ENCODE data around the gene SND1. TPM values are rescaled to one million over a fixed set of nuclear protein-coding genes. Genes with fewer than 3 reads are reported as not detected.
A peak's percentile ranks its signal among the peaks of the same experiment; 100 is the strongest.

SND1 gene
- total and polyA plus RNA-seq, 5 donors from 2014 or later = 84.4 to 121 (median 86.9) TPM

DNA sequence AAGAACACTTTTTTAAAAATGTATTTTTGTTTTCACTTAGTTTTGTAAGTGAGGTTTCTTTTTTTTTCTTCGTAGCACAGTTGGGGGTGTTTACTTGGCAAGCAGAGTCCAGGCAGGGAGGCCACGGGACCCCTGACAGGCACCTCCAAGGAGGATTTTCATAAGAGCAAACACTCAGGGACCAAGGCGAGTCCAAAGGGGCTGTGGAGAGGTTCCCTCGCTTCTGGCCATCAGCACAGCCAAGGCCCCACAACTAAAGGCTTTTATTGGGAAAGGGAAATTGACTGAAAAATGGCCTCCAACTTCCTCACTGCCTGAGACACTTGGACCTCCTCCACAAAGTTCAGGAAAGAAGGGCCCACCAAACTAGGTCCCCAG is 205.5 kb downstream of the SND1 start:
- Histone ChIP-seq H3K27ac (ENCODE audit: insufficient read depth, low read length, poor library complexity, severe bottlenecking) (no peak overlapping the region), H3K27me3 (ENCODE audit: control insufficient read depth, insufficient read depth, low read length) (no peaks in the 10 kb centered on the region), H3K4me3 (ENCODE audit: low read depth, low read length) (no peak overlapping the region), H3K9me3 (ENCODE audit: control insufficient read depth in 2 of 2, low read length in 2 of 2) (no peaks in the 10 kb centered on the region), H3K36me3 (ENCODE audit: control insufficient read depth, insufficient read depth, low read length) (no peaks in the 10 kb centered on the region), H3K4me1 (ENCODE audit: control insufficient read depth, insufficient read depth, low read length, poor library complexity, severe bottlenecking) (peaks cover 28% of the 10 kb centered on the region)
- H3K9me3 Mint-ChIP-seq = no peaks in the 10 kb centered on the region
- H3K27ac Mint-ChIP-seq = no peak overlapping the region
- no peak for DNase-seq
- no peak for ATAC-seq (ENCODE audit: low read depth in 2 of 2)
- peaks cover 25 to 59% (median 37%) of the 10 kb centered on the region in 4 donors for H3K4me1 Mint-ChIP-seq
- H3K4me3 Mint-ChIP-seq = no peak overlapping the region
- no peaks in the 10 kb centered on the region for H3K27me3 Mint-ChIP-seq
- H3K36me3 Mint-ChIP-seq = no peaks in the 10 kb centered on the region

GRCh38 chr7:127858091-127858914 is 206.3 kb downstream of the SND1 start:
- no peak overlapping the region for H3K27ac ChIP-seq (ENCODE audit: insufficient read depth, low read length, poor library complexity, severe bottlenecking)
- ATAC-seq (ENCODE audit: low read depth in 2 of 2) = no peak
- Mint-ChIP-seq H3K4me3 (peak overlapping the region in 2 of 4 donors; percentile 41 to 71), H3K27ac (no peak overlapping the region), H3K9me3 (no peaks in the 10 kb centered on the region), H3K27me3 (no peaks in the 10 kb centered on the region), H3K4me1 (peaks cover 23 to 56% (median 40%) of the 10 kb centered on the region in 4 donors), H3K36me3 (no peaks in the 10 kb centered on the region)
- no peaks in the 10 kb centered on the region for H3K27me3 ChIP-seq (ENCODE audit: control insufficient read depth, insufficient read depth, low read length)
- DNase-seq = no peak
- no peaks in the 10 kb centered on the region for H3K9me3 ChIP-seq (ENCODE audit: control insufficient read depth in 2 of 2, low read length in 2 of 2)
- peaks cover 2% of the 10 kb centered on the region for H3K36me3 ChIP-seq (ENCODE audit: control insufficient read depth, insufficient read depth, low read length)
- H3K4me1 ChIP-seq (ENCODE audit: control insufficient read depth, insufficient read depth, low read length, poor library complexity, severe bottlenecking) = peaks cover 28% of the 10 kb centered on the region
- H3K4me3 ChIP-seq (ENCODE audit: low read depth, low read length) = no peak overlapping the region

GRCh38 chr7:127858915-127859189 is 206.9 kb downstream of the SND1 start:
- peaks cover 23 to 54% (median 40%) of the 10 kb centered on the region in 4 donors for H3K4me1 Mint-ChIP-seq
- Histone ChIP-seq H3K36me3 (ENCODE audit: control insufficient read depth, insufficient read depth, low read length) (peaks cover 2% of the 10 kb centered on the region), H3K4me3 (ENCODE audit: low read depth, low read length) (no peak overlapping the region), H3K4me1 (ENCODE audit: control insufficient read depth, insufficient read depth, low read length, poor library complexity, severe bottlenecking) (peaks cover 28% of the 10 kb centered on the region), H3K9me3 (ENCODE audit: control insufficient read depth in 2 of 2, low read length in 2 of 2) (no peaks in the 10 kb centered on the region), H3K27ac (ENCODE audit: insufficient read depth, low read length, poor library complexity, severe bottlenecking) (no peak overlapping the region), H3K27me3 (ENCODE audit: control insufficient read depth, insufficient read depth, low read length) (no peaks in the 10 kb centered on the region)
- H3K27me3 Mint-ChIP-seq = no peaks in the 10 kb centered on the region
- H3K4me3 Mint-ChIP-seq = peak overlapping the region in 1 of 4 donors; percentile 44
- ATAC-seq (ENCODE audit: low read depth in 2 of 2) (no peak), DNase-seq (no peak)
- H3K9me3 Mint-ChIP-seq = no peaks in the 10 kb centered on the region
- no peak overlapping the region for H3K27ac Mint-ChIP-seq
- no peaks in the 10 kb centered on the region for H3K36me3 Mint-ChIP-seq

- no peak for ATAC-seq (ENCODE audit: low read depth in 2 of 2)
- Mint-ChIP-seq H3K27ac (no peak overlapping the region), H3K4me1 (peaks cover 23 to 55% (median 40%) of the 10 kb centered on the region in 4 donors), H3K9me3 (no peaks in the 10 kb centered on the region), H3K27me3 (no peaks in the 10 kb centered on the region), H3K4me3 (peak overlapping the region in 2 of 4 donors; percentile 2 to 44), H3K36me3 (peaks cover 2% of the 10 kb centered on the region)
- Histone ChIP-seq H3K27ac (ENCODE audit: insufficient read depth, low read length, poor library complexity, severe bottlenecking) (no peak overlapping the region), H3K4me3 (ENCODE audit: low read depth, low read length) (no peak overlapping the region), H3K4me1 (ENCODE audit: control insufficient read depth, insufficient read depth, low read length, poor library complexity, severe bottlenecking) (peaks cover 28% of the 10 kb centered on the region), H3K36me3 (ENCODE audit: control insufficient read depth, insufficient read depth, low read length) (peaks cover 2% of the 10 kb centered on the region), H3K27me3 (ENCODE audit: control insufficient read depth, insufficient read depth, low read length) (no peaks in the 10 kb centered on the region), H3K9me3 (ENCODE audit: control insufficient read depth in 2 of 2, low read length in 2 of 2) (no peaks in the 10 kb centered on the region)
- no peak for DNase-seq
Measured at GRCh38 chr7:127859330-127859729, 207.3 kb downstream of the SND1 start.

- no peak for ATAC-seq (ENCODE audit: low read depth in 2 of 2)
- H3K9me3 Mint-ChIP-seq = no peaks in the 10 kb centered on the region
- H3K4me1 Mint-ChIP-seq = peaks cover 14 to 49% (median 34%) of the 10 kb centered on the region in 4 donors
- peaks cover 2% of the 10 kb centered on the region for H3K36me3 ChIP-seq (ENCODE audit: control insufficient read depth, insufficient read depth, low read length)
- DNase-seq = no peak
- no peaks in the 10 kb centered on the region for H3K27me3 ChIP-seq (ENCODE audit: control insufficient read depth, insufficient read depth, low read length)
- no peaks in the 10 kb centered on the region for H3K9me3 ChIP-seq (ENCODE audit: control insufficient read depth in 2 of 2, low read length in 2 of 2)
- peaks cover 20% of the 10 kb centered on the region for H3K36me3 Mint-ChIP-seq
- H3K27me3 Mint-ChIP-seq = no peaks in the 10 kb centered on the region
- H3K27ac Mint-ChIP-seq = no peak overlapping the region
- H3K4me3 Mint-ChIP-seq = no peak overlapping the region
- H3K27ac ChIP-seq (ENCODE audit: insufficient read depth, low read length, poor library complexity, severe bottlenecking) = no peak overlapping the region
- H3K4me1 ChIP-seq (ENCODE audit: control insufficient read depth, insufficient read depth, low read length, poor library complexity, severe bottlenecking) = peaks cover 13% of the 10 kb centered on the region
- H3K4me3 ChIP-seq (ENCODE audit: low read depth, low read length) = no peak overlapping the region
Measured at GRCh38 chr7:127862525-127862924, 210.5 kb downstream of the SND1 start.

DNA sequence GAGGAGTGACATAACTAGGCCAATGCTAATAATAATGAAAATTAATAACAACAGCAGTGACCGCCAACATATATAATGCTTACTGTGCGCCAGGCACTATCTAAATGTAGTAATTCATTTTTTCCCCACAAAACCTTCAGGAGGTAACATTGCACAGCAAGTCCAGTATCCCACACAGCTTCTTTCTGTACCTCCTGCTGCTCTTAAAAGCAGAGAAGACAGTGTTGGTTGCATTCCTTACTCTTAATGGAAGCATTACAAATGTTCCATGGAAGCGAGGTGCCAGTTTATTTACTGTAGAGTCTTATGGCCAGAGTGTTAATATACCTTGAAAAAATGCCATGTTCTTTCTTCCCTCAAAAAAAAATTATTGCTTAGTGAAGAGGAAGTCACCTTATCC is 211.1 kb downstream of the SND1 start:
- peaks cover 8% of the 10 kb centered on the region for H3K4me1 ChIP-seq (ENCODE audit: control insufficient read depth, insufficient read depth, low read length, poor library complexity, severe bottlenecking)
- H3K27me3 ChIP-seq (ENCODE audit: control insufficient read depth, insufficient read depth, low read length) = no peaks in the 10 kb centered on the region
- H3K4me3 ChIP-seq (ENCODE audit: low read depth, low read length) = no peak overlapping the region
- DNase-seq = no peak
- H3K36me3 ChIP-seq (ENCODE audit: control insufficient read depth, insufficient read depth, low read length) = peaks cover 2% of the 10 kb centered on the region
- Mint-ChIP-seq H3K9me3 (no peaks in the 10 kb centered on the region), H3K4me1 (peaks cover 16 to 43% (median 33%) of the 10 kb centered on the region in 4 donors), H3K27ac (no peak overlapping the region), H3K36me3 (peaks cover 20% of the 10 kb centered on the region), H3K4me3 (no peak overlapping the region), H3K27me3 (no peaks in the 10 kb centered on the region)
- no peaks in the 10 kb centered on the region for H3K9me3 ChIP-seq (ENCODE audit: control insufficient read depth in 2 of 2, low read length in 2 of 2)
- ATAC-seq (ENCODE audit: low read depth in 2 of 2) = no peak
- H3K27ac ChIP-seq (ENCODE audit: insufficient read depth, low read length, poor library complexity, severe bottlenecking) = no peak overlapping the region

DNA sequence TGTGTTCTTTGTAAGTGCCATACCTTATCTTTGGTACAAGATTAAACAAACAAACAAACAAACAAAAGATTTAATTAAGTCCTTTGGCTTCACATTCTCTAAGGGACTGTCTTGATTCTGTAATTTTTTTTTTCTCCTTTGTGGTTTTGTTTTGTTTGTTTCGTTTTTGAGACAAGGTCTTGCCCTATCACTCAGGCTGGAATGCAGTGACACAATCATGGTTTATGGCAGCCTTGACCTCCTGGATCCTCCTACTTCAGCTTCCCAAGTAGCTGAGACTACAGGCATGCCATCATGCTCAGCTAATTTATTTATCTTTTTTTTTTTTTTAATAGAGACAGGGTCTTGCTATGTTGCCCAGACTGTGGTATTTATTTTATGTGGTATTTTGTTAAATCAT is 213.5 kb downstream of the SND1 start:
- peaks cover 29% of the 10 kb centered on the region for H3K36me3 Mint-ChIP-seq
- H3K9me3 ChIP-seq (ENCODE audit: control insufficient read depth in 2 of 2, low read length in 2 of 2) = no peaks in the 10 kb centered on the region
- H3K27me3 Mint-ChIP-seq = no peaks in the 10 kb centered on the region
- peaks cover 12 to 25% (median 21%) of the 10 kb centered on the region in 4 donors for H3K4me1 Mint-ChIP-seq
- H3K27ac Mint-ChIP-seq = no peak overlapping the region
- no peaks in the 10 kb centered on the region for H3K9me3 Mint-ChIP-seq
- no peak overlapping the region for H3K4me3 Mint-ChIP-seq
- H3K27ac ChIP-seq (ENCODE audit: insufficient read depth, low read length, poor library complexity, severe bottlenecking) = no peak overlapping the region
- no peaks in the 10 kb centered on the region for H3K27me3 ChIP-seq (ENCODE audit: control insufficient read depth, insufficient read depth, low read length)
- H3K4me1 ChIP-seq (ENCODE audit: control insufficient read depth, insufficient read depth, low read length, poor library complexity, severe bottlenecking) = no peaks in the 10 kb centered on the region
- DNase-seq (no peak), ATAC-seq (ENCODE audit: low read depth in 2 of 2) (no peak)
- no peak overlapping the region for H3K4me3 ChIP-seq (ENCODE audit: low read depth, low read length)
- peaks cover 2% of the 10 kb centered on the region for H3K36me3 ChIP-seq (ENCODE audit: control insufficient read depth, insufficient read depth, low read length)
